Skeletal muscle tissue (tissue), 4 donors: Measurements from ENCODE around the gene SELENOH. TPM values are rescaled to one million over a fixed set of nuclear protein-coding genes. Genes with fewer than 3 reads are reported as not detected.

Experiments
- H3K27ac ChIP-seq: one replicate; pipeline ENCODE4 v1.7.0; 2013; ENCODE audit warnings: mild to moderate bottlenecking, low read depth, low read length, inconsistent platforms
- H3K27me3 ChIP-seq, 3 donors: one replicate each; pipeline ENCODE4 v1.7.0; 2013; ENCODE audit warnings: low read length in 3 of 3; ENCODE audit not compliant: control insufficient read depth in 3 of 3, insufficient read depth in 3 of 3
- H3K36me3 ChIP-seq, 3 donors: one replicate each; pipeline ENCODE4 v1.7.0; 2013; ENCODE audit warnings: low read length in 3 of 3; ENCODE audit not compliant: control insufficient read depth in 3 of 3, insufficient read depth in 3 of 3
- H3K4me1 ChIP-seq, 3 donors: one replicate each; pipeline ENCODE4 v1.7.0; 2013; ENCODE audit warnings: low read length in 3 of 3, mild to moderate bottlenecking in 3 of 3; ENCODE audit not compliant: control insufficient read depth in 3 of 3, insufficient read depth in 3 of 3
- H3K4me3 ChIP-seq, 3 donors: one replicate each; pipeline ENCODE4 v1.7.0; 2013; ENCODE audit warnings: low read length in 3 of 3
- H3K9ac ChIP-seq, 3 donors: one replicate each; pipeline ENCODE4 v1.7.0; 2013; ENCODE audit warnings: low read length in 3 of 3, mild to moderate bottlenecking in 3 of 3, moderate library complexity in 2 of 3, low read depth in 1 of 3
- H3K9me3 ChIP-seq, 3 donors: one replicate each; pipeline ENCODE4 v1.7.0; 2013; ENCODE audit warnings: low read length in 3 of 3; ENCODE audit not compliant: control insufficient read depth in 3 of 3
- total RNA-seq: library from RNA; depleted of rRNA; stranded (reverse); fragments of >200 nt; gene quantifications from one replicate; pipeline ENCODE4 v1.2.3, GENCODE V29; 2014
- donor health status: Osteomylitis.

The SELENOH gene
- total RNA-seq, 1 donor from 2014 or later, result 61.1 TPM

DNA sequence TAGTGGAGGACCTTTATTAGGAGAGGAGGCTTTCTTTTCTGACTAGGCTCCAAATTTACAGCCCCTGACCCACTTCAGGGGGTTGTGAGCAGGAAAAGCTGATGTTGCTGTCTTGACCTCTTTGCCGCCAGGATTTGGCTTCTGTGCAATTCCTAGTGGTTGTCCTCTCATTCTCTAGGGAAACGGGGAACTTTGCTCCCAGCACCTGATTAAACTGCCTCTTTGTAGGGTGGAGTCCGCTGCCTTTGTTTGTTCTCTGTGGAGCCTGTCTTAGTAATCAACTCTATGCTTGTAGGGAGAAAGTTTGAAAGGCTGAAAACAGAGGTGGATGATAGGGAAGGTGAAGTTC lies 36.7 kb downstream of the SELENOH start:
- peaks cover 64 to 77% (median 65%) of the 10 kb centered on the region in 3 donors for H3K4me1 ChIP-seq
- peak overlapping the region; percentile 84 for H3K27ac ChIP-seq
- H3K4me3 ChIP-seq, result peak overlapping the region; percentile 28 to 57 (median 42)
- H3K9ac ChIP-seq, result peak overlapping the region in 2 of 3 donors; percentile 40 to 69
- H3K9me3 ChIP-seq, result no peaks in the 10 kb centered on the region
- H3K27me3 ChIP-seq, result no peaks in the 10 kb centered on the region
- H3K36me3 ChIP-seq, result peaks cover 0 to 2% (median 0%) of the 10 kb centered on the region in 3 donors

DNA sequence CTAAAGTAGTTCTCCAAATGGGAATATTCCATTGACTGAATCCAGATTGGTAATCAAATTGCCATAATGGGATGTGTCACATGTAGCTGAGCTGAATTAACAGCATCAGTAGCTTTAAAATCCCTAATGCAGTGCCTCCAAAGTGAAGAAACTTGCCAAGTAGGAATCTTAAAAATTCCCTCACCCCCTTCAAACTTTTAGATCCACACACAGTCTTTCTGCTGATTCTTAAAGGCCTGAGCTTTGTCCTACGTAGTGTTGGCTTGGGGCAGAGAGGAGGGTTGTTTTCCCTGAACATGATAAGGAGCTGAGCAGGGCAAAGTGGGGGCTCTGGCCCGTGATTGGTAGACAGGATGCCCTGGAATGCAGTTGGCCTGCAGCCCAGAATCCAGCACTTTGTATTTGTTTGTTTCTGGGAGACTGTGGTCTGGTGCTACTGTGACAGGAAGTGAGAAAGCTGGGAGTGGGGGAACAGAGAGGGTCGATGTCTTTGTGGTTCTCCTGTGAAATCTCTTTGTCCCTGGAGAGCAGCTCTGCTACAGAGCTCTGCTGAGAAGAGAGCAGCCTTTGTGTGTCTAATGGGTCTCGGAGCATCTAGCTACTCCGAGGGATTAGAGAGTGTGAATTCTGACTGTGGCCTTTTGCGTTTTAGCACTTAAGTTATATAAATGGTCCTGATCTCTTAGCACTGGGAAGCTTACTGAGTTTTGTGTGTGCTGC lies 37.2 kb downstream of the SELENOH start:
- peaks cover 0 to 2% (median 0%) of the 10 kb centered on the region in 3 donors for H3K36me3 ChIP-seq
- peak overlapping the region; percentile 35 to 69 (median 40) for H3K9ac ChIP-seq
- H3K9me3 ChIP-seq, result no peaks in the 10 kb centered on the region
- H3K4me3 ChIP-seq, result peak overlapping the region; percentile 3 to 57 (median 28)
- H3K27me3 ChIP-seq, result no peaks in the 10 kb centered on the region
- H3K27ac ChIP-seq, result peak overlapping the region; percentile 84
- H3K4me1 ChIP-seq, result peaks cover 63 to 74% (median 64%) of the 10 kb centered on the region in 3 donors

DNA sequence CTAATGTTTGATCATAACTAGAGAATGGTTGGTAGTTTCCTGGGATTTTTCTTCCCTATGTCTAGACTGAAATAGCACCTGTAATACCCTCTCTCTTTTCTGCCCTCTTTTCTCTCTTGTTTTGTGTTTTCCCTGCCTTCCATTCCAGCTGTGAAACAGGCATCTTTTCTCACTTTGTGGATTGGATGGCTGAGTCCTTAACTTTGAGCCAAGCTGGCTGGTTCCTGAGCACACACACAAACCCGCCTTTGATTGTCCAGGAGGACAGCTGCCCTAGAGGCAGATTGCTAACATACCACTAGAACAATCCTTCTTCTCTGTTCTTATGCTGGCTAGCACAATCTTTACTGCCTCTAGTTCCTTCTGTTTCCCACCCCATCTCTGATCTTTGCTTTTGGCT lies 38.0 kb downstream of the SELENOH start:
- Histone ChIP-seq H3K9ac (peak overlapping the region in 2 of 3 donors; percentile 9 to 35), H3K4me1 (peaks cover 63 to 72% (median 64%) of the 10 kb centered on the region in 3 donors), H3K4me3 (peak overlapping the region in 1 of 3 donors; percentile 10), H3K9me3 (no peaks in the 10 kb centered on the region), H3K27ac (peak overlapping the region; percentile 84), H3K27me3 (no peaks in the 10 kb centered on the region), H3K36me3 (peaks cover 0 to 2% (median 0%) of the 10 kb centered on the region in 3 donors)

DNA sequence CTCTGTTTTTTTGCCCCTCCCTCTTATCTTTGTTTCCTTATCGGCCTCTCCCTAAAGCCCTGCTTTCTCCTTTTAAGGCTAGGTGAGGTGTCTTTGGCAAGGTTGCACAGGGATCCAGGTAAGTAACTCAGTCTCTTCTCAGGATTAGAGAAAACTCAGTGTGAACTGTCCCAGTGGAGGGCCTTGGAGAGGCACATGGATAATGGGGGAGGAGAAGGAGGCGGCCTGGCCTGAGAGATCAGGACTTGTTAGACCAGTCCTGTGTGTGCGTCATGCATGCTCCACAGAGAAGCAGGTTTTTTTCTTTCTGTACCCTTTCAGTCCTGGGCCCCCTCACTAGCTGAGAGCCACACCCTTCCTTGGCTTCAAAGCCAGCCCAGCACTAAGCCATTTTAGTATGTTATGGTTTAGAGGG lies 40.2 kb downstream of the SELENOH start:
- Histone ChIP-seq H3K27ac (peak overlapping the region; percentile 5), H3K9me3 (no peaks in the 10 kb centered on the region), H3K9ac (no peak overlapping the region), H3K4me1 (peaks cover 52 to 58% (median 56%) of the 10 kb centered on the region in 3 donors), H3K27me3 (no peaks in the 10 kb centered on the region), H3K36me3 (peaks cover 0 to 2% (median 0%) of the 10 kb centered on the region in 3 donors), H3K4me3 (no peak overlapping the region)

DNA sequence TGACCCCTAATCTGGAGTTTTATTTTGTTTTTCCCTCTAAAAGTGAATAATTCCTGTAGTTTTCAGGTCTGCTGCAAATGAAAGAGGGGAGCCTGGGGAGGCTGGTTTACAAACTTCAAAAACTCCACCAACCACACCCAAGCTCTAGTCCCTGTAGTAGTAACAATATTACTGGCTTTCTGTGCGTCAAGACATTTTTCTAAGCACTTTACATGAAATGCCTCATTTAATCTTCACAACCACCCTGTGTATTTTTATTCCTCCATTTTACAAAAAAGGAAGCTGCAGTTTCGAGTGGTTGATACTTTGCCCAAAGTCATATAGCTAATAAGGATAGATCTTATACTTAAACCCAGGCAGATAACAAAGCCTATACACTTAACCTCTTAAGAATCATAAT lies 43.8 kb downstream of the SELENOH start:
- Histone ChIP-seq H3K36me3 (peaks cover 0 to 2% (median 0%) of the 10 kb centered on the region in 3 donors), H3K27ac (no peak overlapping the region), H3K4me3 (no peak overlapping the region), H3K4me1 (peaks cover 25 to 41% (median 38%) of the 10 kb centered on the region in 3 donors), H3K27me3 (no peaks in the 10 kb centered on the region), H3K9me3 (no peaks in the 10 kb centered on the region), H3K9ac (peak overlapping the region in 1 of 3 donors; percentile 8)

DNA sequence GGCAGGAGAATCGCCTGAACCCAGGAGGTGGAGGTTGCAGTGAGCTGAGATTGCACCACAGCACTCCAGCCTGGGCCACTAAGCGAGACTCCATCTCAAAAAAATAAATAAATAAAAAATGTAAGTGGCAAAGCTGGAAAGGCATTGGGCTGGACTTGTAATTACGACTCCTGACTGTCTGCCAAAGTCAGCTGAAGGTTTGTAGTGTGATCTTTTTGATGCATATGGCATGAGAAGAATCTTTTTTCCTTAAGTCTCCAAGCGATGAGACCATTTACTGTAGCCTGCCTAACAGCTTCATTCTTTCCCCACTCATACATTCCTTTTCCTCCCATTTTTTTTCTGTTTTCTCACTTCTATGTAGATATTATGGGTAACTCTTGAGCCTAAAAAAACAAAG lies 45.1 kb downstream of the SELENOH start:
- Histone ChIP-seq H3K4me1 (peaks cover 13 to 33% (median 27%) of the 10 kb centered on the region in 3 donors), H3K36me3 (peaks cover 2 to 4% (median 2%) of the 10 kb centered on the region in 3 donors), H3K27ac (no peak overlapping the region), H3K27me3 (no peaks in the 10 kb centered on the region), H3K9me3 (no peaks in the 10 kb centered on the region), H3K9ac (no peak overlapping the region), H3K4me3 (no peak overlapping the region)

DNA sequence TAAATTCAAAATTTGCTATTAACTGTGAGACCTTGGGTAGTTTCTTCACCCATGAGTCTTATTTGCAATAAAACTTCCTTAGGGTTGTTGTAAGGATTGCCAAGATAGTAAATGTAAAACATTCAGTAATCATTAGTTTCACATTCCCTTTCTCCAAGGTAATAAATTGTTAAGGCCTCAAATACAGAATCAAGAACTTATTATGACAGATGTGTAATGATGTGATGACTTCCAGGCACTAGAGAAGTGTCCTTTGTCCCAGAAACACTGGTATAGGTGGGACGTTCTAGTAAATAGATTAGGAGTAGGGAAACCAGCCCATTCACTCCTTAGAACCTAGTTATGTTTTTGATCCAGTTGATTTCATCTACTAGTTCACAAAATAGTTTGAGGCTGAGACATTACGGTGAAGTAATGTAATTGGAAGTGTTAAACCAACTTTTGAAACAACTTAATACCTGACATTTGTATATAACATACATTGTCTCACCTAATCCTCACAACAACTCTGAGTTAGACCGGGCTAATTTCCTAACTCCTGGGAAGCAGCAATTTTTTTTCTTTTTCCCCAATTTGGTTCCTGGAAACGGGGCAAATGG lies 45.8 kb downstream of the SELENOH start:
- no peaks in the 10 kb centered on the region for H3K9me3 ChIP-seq
- H3K36me3 ChIP-seq, result peaks cover 3 to 10% (median 8%) of the 10 kb centered on the region in 3 donors
- H3K4me3 ChIP-seq, result no peak overlapping the region
- H3K27ac ChIP-seq, result no peak overlapping the region
- H3K9ac ChIP-seq, result no peak overlapping the region
- H3K4me1 ChIP-seq, result peaks cover 11 to 35% (median 29%) of the 10 kb centered on the region in 3 donors
- H3K27me3 ChIP-seq, result no peaks in the 10 kb centered on the region

DNA sequence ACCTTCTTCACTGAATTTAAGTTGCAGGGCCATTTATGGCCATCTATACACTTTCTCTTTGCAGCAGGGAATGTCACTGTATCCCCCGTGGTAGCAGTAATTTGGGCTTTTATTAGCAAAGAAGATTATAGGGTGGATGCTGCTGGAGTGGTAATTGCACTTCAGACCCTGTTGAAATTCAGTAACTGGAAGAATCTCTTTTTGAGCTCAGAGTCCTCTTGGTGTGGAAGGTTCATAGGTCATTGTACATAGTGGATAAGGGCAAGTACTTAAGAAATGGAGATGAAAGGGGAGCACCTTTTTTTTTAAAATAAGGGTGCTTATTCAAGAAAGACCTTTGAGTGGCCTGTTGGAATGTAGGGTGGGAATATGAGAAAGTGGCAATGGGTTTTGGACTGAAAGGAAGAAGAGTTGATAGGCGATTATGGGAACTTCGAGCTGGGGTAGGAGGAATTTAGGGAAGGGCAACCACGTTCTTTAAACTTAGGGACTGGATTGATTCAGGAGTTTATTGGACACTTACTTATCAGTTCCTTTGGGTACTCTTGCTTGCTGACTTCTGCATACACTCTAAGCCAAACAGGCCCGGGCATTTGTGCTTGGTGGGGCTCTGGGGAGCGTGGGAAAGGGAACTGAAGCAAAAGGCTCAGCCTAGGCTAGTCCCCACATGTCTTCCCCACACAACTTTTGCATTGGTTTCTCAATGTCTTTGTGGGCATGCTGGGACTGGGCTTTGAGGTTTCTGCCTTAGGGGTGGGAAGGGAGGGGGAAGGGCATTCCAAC lies 46.8 kb downstream of the SELENOH start:
- Histone ChIP-seq H3K9me3 (no peaks in the 10 kb centered on the region), H3K36me3 (peaks cover 3 to 12% (median 8%) of the 10 kb centered on the region in 3 donors), H3K27ac (no peak overlapping the region), H3K27me3 (no peaks in the 10 kb centered on the region), H3K4me3 (no peak overlapping the region), H3K4me1 (peaks cover 12 to 40% (median 27%) of the 10 kb centered on the region in 3 donors), H3K9ac (no peak overlapping the region)

DNA sequence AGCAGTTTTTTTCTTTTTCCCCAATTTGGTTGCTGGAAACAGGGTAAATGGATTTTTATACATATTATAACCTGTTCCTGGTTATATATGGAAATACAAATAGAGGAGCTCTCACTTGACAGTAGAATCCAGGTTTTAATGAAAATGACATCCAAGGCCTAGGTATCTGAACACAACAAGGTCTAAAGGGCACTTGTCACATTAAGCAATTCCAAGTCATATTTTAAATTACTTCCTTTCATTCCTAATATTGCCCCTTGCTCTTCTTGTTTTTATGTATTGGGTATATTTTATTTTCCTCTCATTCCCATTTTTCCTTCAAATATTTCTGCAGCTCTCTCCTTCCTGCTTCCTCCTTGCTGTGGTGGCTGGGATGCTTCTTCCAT lies 47.4 kb downstream of the SELENOH start:
- Histone ChIP-seq H3K4me3 (no peak overlapping the region), H3K4me1 (peaks cover 15 to 40% (median 27%) of the 10 kb centered on the region in 3 donors), H3K9me3 (no peaks in the 10 kb centered on the region), H3K27me3 (no peaks in the 10 kb centered on the region), H3K27ac (no peak overlapping the region), H3K9ac (no peak overlapping the region), H3K36me3 (peaks cover 3 to 12% (median 8%) of the 10 kb centered on the region in 3 donors)
